Pancreas (tissue), 10 donors: ENCODE measurements around the gene AGBL1. TPM values are rescaled to one million over a fixed set of nuclear protein-coding genes. Genes with fewer than 3 reads are reported as not detected.

Experiments used
- ATAC-seq, 4 donors: fragments of 200-7000 bp; cut with Tn5 transposase; one replicate each; pipeline versions ENCODE4 v1.8.0 to v1.9.1; 2020; ENCODE audit warnings: mild to moderate bottlenecking in 4 of 4, moderate library complexity in 4 of 4
- DNase-seq, 6 donors: peaks; one replicate each; pipeline ENCODE4 v3.0.0-alpha.2; 2020
- FAIRE-seq: peaks from 2 replicates; lab custom pipeline; 2012; peaks lifted over from hg19 to GRCh38; lab: Jason Lieb, UNC
- H3K27ac ChIP-seq, 4 donors: fragments of 200-600 bp; sonication (generic); 1 replicate in 3 of 4; 2 replicates in 1 of 4; pipeline versions ENCODE4 v1.5.0 to v1.8.0; 2020
- H3K27me3 ChIP-seq, 4 donors: fragments of 200-600 bp; one replicate each; pipeline ENCODE4 v1.8.0; 2021
- H3K36me3 ChIP-seq, 3 donors: fragments of 200-600 bp; sonication (generic) in 1 of 3; one replicate each; pipeline versions ENCODE4 v1.5.0 to v1.8.0; 2020 to 2021
- H3K4me1 ChIP-seq, 3 donors: fragments of 200-600 bp; one replicate each; pipeline ENCODE4 v1.8.0; 2021
- H3K4me3 ChIP-seq, 4 donors: fragments of 200-600 bp; sonication (generic) in 2 of 4; one replicate each; pipeline versions ENCODE4 v1.5.0 to v1.8.0; 2020 to 2021
- H3K9me3 ChIP-seq, 4 donors: fragments of 200-600 bp; one replicate each; pipeline ENCODE4 v1.8.0; 2021
- WGBS, 2 donors: extraction: QIAGEN DNeasy Blood & Tissue Kit; methylation state at CpG; one replicate each; pipeline ENCODE4 v1.1.7; 2013; 5-methylcytosine and 5-hydroxymethylcytosine counted together
- intact Hi-C, 3 donors: fragments of 100-400 bp; cut with DNase I; formaldehyde crosslinking; loops; one replicate each; pipeline versions ENCODE4 v1.11.1 to v1.14.2; 2022
- polyA plus RNA-seq, 2 donors: library from polyadenylated mRNA; stranded (reverse); fragments of 200-250 nt; gene quantifications; one replicate each; pipeline ENCODE4 v1.2.3, GENCODE V29; 2013
- total RNA-seq, 6 donors: library from RNA; stranded (reverse); fragmentation: NEBNext Ultra II Directional in 4 of 6; extraction: Animal tissue kit (Norgen Biotek cat#: 25700) in 4 of 6; gene quantifications; one replicate each; pipeline versions ENCODE4 v1.2.1 to v1.2.4, GENCODE V29; 2021 to 2023
- TF ChIP-seq, protein P1 (sequence below), 4 donors: fragments of 200-600 bp; sonication (generic) in 3 of 4; IDR thresholded peaks; one replicate each; pipeline versions ENCODE4 v1.5.0 to v1.8.0; 2021; ENCODE audit warnings: antibody characterized with exemption in 4 of 4
- donor health status: healthy with polysubstance abuse.
- donor health status: DM: no; HTN: no; CAD: no; lungs with moderate emphysema.
- donor health status: DM: no; HTN: no; CAD: no.
- donor health status: control.
- donor health status: control.
- donor health status: Bipolar disorder and iron deficiency.
- donor health status: DM: yes; HTN: yes; CAD: no.
- donor health status: DM: no; HTN: no; CAD: no.
- donor health status: DM: no; HTN: no; CAD: no.
- donor health status: DM: yes; HTN: yes; CAD: no.

Gene AGBL1
- total and polyA plus RNA-seq, 8 donors = under 0.01 to 0.06 (median 0.05) TPM; not detected in 5

DNA sequence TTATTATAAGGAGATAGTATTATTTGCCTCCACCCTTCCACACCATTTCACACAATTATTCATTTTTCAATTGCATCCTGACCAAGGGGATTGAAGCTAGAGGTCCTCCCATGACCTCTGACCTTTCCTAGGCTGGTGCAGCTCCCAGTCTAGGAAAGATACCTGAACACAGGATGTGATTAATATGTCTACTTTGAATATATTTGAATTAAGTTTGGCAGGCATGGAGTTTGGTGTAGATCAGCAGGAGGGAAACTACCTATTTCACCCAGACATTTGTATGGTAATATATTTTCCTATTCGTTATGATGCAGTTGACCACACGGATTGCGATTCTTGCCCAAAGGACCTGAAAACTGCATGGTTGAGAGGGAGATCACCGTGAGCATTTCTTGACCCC, 596.3 kb downstream of the AGBL1 start:
- FAIRE-seq = no peak
- Histone ChIP-seq H3K4me1 (no peaks in the 10 kb centered on the region), H3K36me3 (no peaks in the 10 kb centered on the region), H3K27ac (no peak overlapping the region), H3K9me3 (no peaks in the 10 kb centered on the region), H3K4me3 (no peak overlapping the region), H3K27me3 (peaks cover 0 to 14% (median 2%) of the 10 kb centered on the region in 4 donors)
- 71 to 78% methylated on average over 4 of the region's 4 CpGs for WGBS, 2 donors
- DNase-seq = no peak
- TF ChIP-seq, protein P1, sequence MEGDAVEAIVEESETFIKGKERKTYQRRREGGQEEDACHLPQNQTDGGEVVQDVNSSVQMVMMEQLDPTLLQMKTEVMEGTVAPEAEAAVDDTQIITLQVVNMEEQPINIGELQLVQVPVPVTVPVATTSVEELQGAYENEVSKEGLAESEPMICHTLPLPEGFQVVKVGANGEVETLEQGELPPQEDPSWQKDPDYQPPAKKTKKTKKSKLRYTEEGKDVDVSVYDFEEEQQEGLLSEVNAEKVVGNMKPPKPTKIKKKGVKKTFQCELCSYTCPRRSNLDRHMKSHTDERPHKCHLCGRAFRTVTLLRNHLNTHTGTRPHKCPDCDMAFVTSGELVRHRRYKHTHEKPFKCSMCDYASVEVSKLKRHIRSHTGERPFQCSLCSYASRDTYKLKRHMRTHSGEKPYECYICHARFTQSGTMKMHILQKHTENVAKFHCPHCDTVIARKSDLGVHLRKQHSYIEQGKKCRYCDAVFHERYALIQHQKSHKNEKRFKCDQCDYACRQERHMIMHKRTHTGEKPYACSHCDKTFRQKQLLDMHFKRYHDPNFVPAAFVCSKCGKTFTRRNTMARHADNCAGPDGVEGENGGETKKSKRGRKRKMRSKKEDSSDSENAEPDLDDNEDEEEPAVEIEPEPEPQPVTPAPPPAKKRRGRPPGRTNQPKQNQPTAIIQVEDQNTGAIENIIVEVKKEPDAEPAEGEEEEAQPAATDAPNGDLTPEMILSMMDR (IDR thresholded peaks at IDR 0.05) = no peak
- intact Hi-C loops = no loop called here
- no peak for ATAC-seq

DNA sequence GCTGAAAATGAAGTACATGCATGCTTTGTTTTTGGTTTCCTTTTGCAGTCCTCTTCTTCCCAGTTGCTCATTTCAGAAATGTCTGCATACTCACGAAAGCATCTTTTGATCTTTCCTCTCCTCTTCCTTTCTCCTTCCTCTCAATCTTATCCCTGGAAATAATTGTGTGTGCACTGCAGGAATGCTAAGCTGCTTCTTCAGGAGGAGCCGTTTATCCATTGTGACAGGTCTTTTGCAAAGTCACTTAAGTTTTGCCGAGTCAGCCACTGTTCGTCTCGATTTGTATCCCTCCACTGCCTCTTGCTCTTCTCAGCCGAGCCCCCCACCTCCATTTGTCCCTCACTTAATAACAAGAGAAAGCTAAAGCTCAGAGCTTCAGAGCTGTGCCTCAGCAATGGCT, 597.6 kb downstream of the AGBL1 start:
- no peaks in the 10 kb centered on the region for H3K36me3 ChIP-seq
- peaks cover 0 to 14% (median 2%) of the 10 kb centered on the region in 4 donors for H3K27me3 ChIP-seq
- 23 to 25% methylated on average over 6 of the region's 6 CpGs for WGBS, 2 donors
- no peak for DNase-seq
- H3K9me3 ChIP-seq = no peaks in the 10 kb centered on the region
- no peak for FAIRE-seq
- ATAC-seq = no peak
- H3K27ac ChIP-seq = no peak overlapping the region
- no peaks in the 10 kb centered on the region for H3K4me1 ChIP-seq
- TF ChIP-seq, protein P1 (IDR thresholded peaks at IDR 0.05) = no peak
- no peak overlapping the region for H3K4me3 ChIP-seq
- intact Hi-C loops = no loop called here

DNA sequence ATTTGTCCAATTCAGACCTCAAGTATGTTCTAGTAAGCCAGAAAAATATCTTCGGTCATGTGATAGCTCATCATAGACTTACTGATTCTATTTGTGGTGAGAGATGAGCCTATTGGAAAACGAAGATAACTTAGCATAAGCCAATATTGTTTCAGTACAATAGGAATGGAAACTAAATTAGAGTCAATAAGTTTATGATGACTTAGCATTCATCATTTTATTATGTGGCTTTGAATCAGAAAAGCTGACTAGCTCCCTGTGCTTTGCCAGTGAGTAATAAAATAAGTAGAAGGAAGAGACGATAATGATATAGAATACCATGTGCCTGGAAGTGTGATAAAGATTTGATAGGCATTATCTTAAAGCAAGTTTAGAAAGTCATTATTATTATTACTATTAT, 605.6 kb downstream of the AGBL1 start:
- TF ChIP-seq, protein P1 (IDR thresholded peaks at IDR 0.05) = no peak
- DNase-seq = no peak

DNA sequence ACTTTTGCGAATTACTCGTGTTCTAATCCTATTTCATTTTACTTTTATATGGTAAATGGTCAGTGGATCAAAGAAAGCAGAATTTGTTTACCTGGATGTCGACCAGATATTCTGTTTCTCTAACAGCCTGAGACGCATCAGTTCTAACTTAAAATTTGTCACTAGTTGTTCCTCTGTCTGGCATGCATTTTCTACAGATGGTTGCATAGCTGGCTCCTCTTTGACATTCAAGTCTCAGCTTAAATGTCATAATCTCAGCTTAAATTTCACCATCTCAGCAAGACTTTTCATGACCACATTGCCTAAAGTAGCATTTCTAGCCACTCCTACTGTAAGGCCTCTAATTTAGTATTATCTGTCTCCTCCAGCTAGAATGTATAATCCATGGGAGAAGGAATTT, 609.3 kb downstream of the AGBL1 start:
- FAIRE-seq (no peak), ATAC-seq (no peak), DNase-seq (no peak)
- TF ChIP-seq, protein P1 (IDR thresholded peaks at IDR 0.05) = no peak
- no peak overlapping the region for H3K4me3 ChIP-seq
- H3K27ac ChIP-seq = no peak overlapping the region
- peaks cover 0 to 3% (median 0%) of the 10 kb centered on the region in 4 donors for H3K27me3 ChIP-seq
- intact Hi-C loops = no loop called here
- H3K9me3 ChIP-seq = no peaks in the 10 kb centered on the region
- no peaks in the 10 kb centered on the region for H3K36me3 ChIP-seq
- no peaks in the 10 kb centered on the region for H3K4me1 ChIP-seq
- WGBS, 2 donors = 44 to 62% methylated on average over 4 of the region's 4 CpGs

More for the DNA sequence above, 605.6 kb downstream of the AGBL1 start:
- no peaks in the 10 kb centered on the region for H3K9me3 ChIP-seq
- intact Hi-C loops = no loop called here
- H3K36me3 ChIP-seq = no peaks in the 10 kb centered on the region
- WGBS, 2 donors = 56 to 68% methylated on average over 3 of the region's 3 CpGs
- no peak overlapping the region for H3K27ac ChIP-seq
- no peak overlapping the region for H3K4me3 ChIP-seq
- H3K27me3 ChIP-seq = peaks cover 0 to 3% (median 0%) of the 10 kb centered on the region in 4 donors
- ATAC-seq (no peak), FAIRE-seq (no peak)
- H3K4me1 ChIP-seq = no peaks in the 10 kb centered on the region

DNA sequence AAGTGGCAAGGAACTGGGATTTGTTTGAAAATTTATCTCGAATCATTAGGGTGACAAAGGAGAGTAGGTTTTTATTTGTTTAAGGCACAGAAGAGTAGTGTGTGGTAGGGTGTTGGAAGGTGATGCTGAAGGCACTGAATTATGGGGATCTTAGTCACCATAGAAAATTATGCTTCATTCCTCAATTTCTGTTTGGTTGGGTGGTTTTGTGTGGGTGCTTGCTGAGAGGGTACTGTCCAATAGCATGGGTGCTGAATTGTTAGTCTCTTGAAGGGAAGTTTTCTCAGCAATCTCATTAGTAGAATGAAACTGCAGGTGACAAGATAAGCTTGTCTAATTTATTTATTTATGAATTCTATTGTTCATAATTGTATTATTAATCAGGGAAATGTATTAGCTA, 610.9 kb downstream of the AGBL1 start:
- intact Hi-C loops = no loop called here
- TF ChIP-seq, protein P1 (IDR thresholded peaks at IDR 0.05) = no peak
- FAIRE-seq = no peak
- Histone ChIP-seq H3K4me1 (no peaks in the 10 kb centered on the region), H3K4me3 (no peak overlapping the region), H3K27me3 (peaks cover 0 to 3% (median 0%) of the 10 kb centered on the region in 4 donors), H3K36me3 (no peaks in the 10 kb centered on the region), H3K9me3 (no peaks in the 10 kb centered on the region), H3K27ac (no peak overlapping the region)
- no peak for ATAC-seq
- WGBS, 2 donors = 49 to 76% methylated on average over 1 of the region's 1 CpG
- DNase-seq = no peak
